ENCODE results near the gene SNPH. TPM values are rescaled to one million over a fixed set of nuclear protein-coding genes. Genes with fewer than 3 reads are reported as not detected.
A peak's percentile ranks its signal among the peaks of the same experiment; 100 is the strongest.

The SNPH gene
- total RNA-seq, 1 donor, result 9.4 TPM

- no peak overlapping the region for H3K4me3 ChIP-seq (ENCODE audit: insufficient read depth, low read length)
- peaks cover 6% of the 10 kb centered on the region for H3K36me3 ChIP-seq (ENCODE audit: insufficient read depth, low read length)
- peak; percentile 23 for DNase-seq (ENCODE audit: insufficient read length, low spot score, missing footprints)
- no peak for TF ChIP-seq CTCF (IDR thresholded peaks at IDR 0.05; ENCODE audit: extremely low read depth, low read depth, low read length)
- H2AFZ ChIP-seq (ENCODE audit: low read length), result no peak overlapping the region
- H3K4me1 ChIP-seq (ENCODE audit: insufficient read depth, low read length), result peaks cover 3% of the 10 kb centered on the region
- no peaks in the 10 kb centered on the region for H3K27me3 ChIP-seq (ENCODE audit: insufficient read depth, low read length)
- H4K20me1 ChIP-seq (ENCODE audit: insufficient read depth, low read length), result no peaks in the 10 kb centered on the region
- no peaks in the 10 kb centered on the region for H3K79me2 ChIP-seq (ENCODE audit: insufficient read depth, low read length)
- H3K4me2 ChIP-seq (ENCODE audit: insufficient read depth, low read length), result no peak overlapping the region
- H3K9me3 ChIP-seq (ENCODE audit: low read depth, low read length), result no peaks in the 10 kb centered on the region
- H3K27ac ChIP-seq (ENCODE audit: low read depth, low read length), result no peak overlapping the region
Observed at GRCh38 chr20:1307571-1307971, 41.5 kb downstream of the SNPH start.

GRCh38 chr20:1308067-1308701 lies 42.1 kb downstream of the SNPH start:
- Histone ChIP-seq H3K4me1 (ENCODE audit: insufficient read depth, low read length) (no peaks in the 10 kb centered on the region), H3K27me3 (ENCODE audit: insufficient read depth, low read length) (no peaks in the 10 kb centered on the region), H3K36me3 (ENCODE audit: insufficient read depth, low read length) (peaks cover 6% of the 10 kb centered on the region), H2AFZ (ENCODE audit: low read length) (no peak overlapping the region), H4K20me1 (ENCODE audit: insufficient read depth, low read length) (no peaks in the 10 kb centered on the region), H3K4me3 (ENCODE audit: insufficient read depth, low read length) (no peak overlapping the region), H3K4me2 (ENCODE audit: insufficient read depth, low read length) (no peak overlapping the region), H3K27ac (ENCODE audit: low read depth, low read length) (no peak overlapping the region), H3K9me3 (ENCODE audit: low read depth, low read length) (no peaks in the 10 kb centered on the region), H3K79me2 (ENCODE audit: insufficient read depth, low read length) (no peaks in the 10 kb centered on the region)
- TF ChIP-seq CTCF (IDR thresholded peaks at IDR 0.05; ENCODE audit: extremely low read depth, low read depth, low read length), result no peak
- DNase-seq (ENCODE audit: insufficient read length, low spot score, missing footprints), result peak; percentile 39

GRCh38 chr20:1308702-1309095 lies 42.6 kb downstream of the SNPH start:
- H2AFZ ChIP-seq (ENCODE audit: low read length), result no peak overlapping the region

GRCh38 chr20:1309439-1309847 lies 43.3 kb downstream of the SNPH start:
- H3K27ac ChIP-seq (ENCODE audit: low read depth, low read length), result no peak overlapping the region
- peaks cover 6% of the 10 kb centered on the region for H3K36me3 ChIP-seq (ENCODE audit: insufficient read depth, low read length)
- H3K79me2 ChIP-seq (ENCODE audit: insufficient read depth, low read length), result no peaks in the 10 kb centered on the region
- no peak overlapping the region for H3K4me2 ChIP-seq (ENCODE audit: insufficient read depth, low read length)
- no peaks in the 10 kb centered on the region for H4K20me1 ChIP-seq (ENCODE audit: insufficient read depth, low read length)
- H3K9me3 ChIP-seq (ENCODE audit: low read depth, low read length), result no peaks in the 10 kb centered on the region
- H3K27me3 ChIP-seq (ENCODE audit: insufficient read depth, low read length), result no peaks in the 10 kb centered on the region
- H3K4me1 ChIP-seq (ENCODE audit: insufficient read depth, low read length), result peaks cover 6% of the 10 kb centered on the region
- no peak overlapping the region for H3K4me3 ChIP-seq (ENCODE audit: insufficient read depth, low read length)
- peak; percentile 25 for DNase-seq (ENCODE audit: insufficient read length, low spot score, missing footprints)
- H2AFZ ChIP-seq (ENCODE audit: low read length), result no peak overlapping the region
- TF ChIP-seq CTCF (IDR thresholded peaks at IDR 0.05; ENCODE audit: extremely low read depth, low read depth, low read length), result no peak

More at GRCh38 chr20:1308702-1309095, 42.6 kb downstream of the SNPH start:
- H3K27ac ChIP-seq (ENCODE audit: low read depth, low read length), result no peak overlapping the region
- H3K36me3 ChIP-seq (ENCODE audit: insufficient read depth, low read length), result peaks cover 6% of the 10 kb centered on the region
- H3K4me3 ChIP-seq (ENCODE audit: insufficient read depth, low read length), result no peak overlapping the region
- no peaks in the 10 kb centered on the region for H3K79me2 ChIP-seq (ENCODE audit: insufficient read depth, low read length)
- no peak overlapping the region for H3K4me2 ChIP-seq (ENCODE audit: insufficient read depth, low read length)
- peaks cover 4% of the 10 kb centered on the region for H3K4me1 ChIP-seq (ENCODE audit: insufficient read depth, low read length)
- H3K9me3 ChIP-seq (ENCODE audit: low read depth, low read length), result no peaks in the 10 kb centered on the region
- peak; percentile 46 for DNase-seq (ENCODE audit: insufficient read length, low spot score, missing footprints)
- TF ChIP-seq CTCF (IDR thresholded peaks at IDR 0.05; ENCODE audit: extremely low read depth, low read depth, low read length), result no peak
- no peaks in the 10 kb centered on the region for H4K20me1 ChIP-seq (ENCODE audit: insufficient read depth, low read length)
- no peaks in the 10 kb centered on the region for H3K27me3 ChIP-seq (ENCODE audit: insufficient read depth, low read length)

Measured in osteoblast (primary cell).